ENCODE measurements around the gene DLX3.

Gene DLX3

DNA sequence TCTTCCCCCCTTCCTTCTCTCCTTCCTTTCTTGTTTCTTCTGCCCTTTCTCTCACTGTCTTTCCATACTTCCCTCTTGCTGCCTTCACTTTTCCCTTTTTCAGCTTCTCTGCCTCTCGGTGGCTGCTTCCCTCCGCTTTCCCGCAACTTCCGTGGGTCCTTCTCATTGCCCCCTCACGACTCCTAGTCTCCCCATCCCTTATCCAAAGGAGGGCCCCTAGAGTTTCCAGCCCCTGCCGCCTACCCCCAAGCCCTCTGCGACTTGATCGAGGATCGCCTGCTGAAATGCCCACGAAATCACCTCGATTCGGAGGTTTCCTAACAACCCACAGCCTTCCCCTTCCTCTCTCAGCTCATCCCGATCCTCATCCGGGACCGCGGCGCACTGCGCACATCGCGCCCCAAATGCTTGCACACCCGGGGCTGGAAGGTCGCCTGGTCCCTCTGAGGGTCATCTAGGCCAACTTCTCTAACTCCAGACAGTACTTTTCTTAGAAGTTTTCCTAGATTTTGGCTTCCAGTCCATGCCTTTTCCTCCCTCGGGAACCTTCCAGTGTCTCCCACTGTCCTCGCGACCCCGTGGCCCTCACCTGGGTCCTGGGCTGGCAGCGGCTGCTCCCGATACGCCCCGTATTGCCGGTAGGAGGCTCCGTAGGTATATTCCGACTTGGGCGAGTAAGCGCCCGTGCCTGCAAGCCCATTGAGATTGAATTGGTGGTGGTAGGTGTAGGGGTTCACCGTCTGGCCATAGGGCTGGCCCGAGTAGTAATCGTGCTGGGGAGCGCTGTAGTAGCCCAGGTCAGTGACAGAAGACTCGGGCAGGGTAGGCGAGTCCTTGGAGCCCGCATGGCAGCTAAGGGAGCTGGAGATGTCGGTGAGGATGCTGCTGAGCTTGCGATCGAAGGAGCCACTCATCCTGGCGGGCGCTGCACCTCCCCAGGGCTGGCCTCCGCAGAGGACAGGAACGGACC is 654 bp downstream of the DLX3 start:
- ChIA-PET POLR2A (interaction anchor here (0.6 kb wide), 1 partner anchor 261 kb away, joined by 3 read pairs; no protein-coding TSS in a partner anchor), CTCF (interaction anchor here (0.9 to 7.8 kb wide), 6 partner anchors 16 to 133 kb away, joined by 3 to 171 read pairs (median 6); no protein-coding TSS in a partner anchor)
- no peak for DNase-seq (ENCODE audit: extremely low spot score)
- TF ChIP-seq, protein P1, sequence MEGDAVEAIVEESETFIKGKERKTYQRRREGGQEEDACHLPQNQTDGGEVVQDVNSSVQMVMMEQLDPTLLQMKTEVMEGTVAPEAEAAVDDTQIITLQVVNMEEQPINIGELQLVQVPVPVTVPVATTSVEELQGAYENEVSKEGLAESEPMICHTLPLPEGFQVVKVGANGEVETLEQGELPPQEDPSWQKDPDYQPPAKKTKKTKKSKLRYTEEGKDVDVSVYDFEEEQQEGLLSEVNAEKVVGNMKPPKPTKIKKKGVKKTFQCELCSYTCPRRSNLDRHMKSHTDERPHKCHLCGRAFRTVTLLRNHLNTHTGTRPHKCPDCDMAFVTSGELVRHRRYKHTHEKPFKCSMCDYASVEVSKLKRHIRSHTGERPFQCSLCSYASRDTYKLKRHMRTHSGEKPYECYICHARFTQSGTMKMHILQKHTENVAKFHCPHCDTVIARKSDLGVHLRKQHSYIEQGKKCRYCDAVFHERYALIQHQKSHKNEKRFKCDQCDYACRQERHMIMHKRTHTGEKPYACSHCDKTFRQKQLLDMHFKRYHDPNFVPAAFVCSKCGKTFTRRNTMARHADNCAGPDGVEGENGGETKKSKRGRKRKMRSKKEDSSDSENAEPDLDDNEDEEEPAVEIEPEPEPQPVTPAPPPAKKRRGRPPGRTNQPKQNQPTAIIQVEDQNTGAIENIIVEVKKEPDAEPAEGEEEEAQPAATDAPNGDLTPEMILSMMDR (IDR thresholded peaks at IDR 0.05; ENCODE audit: control extremely low read depth, extremely low read depth, low read depth, missing control alignments): no peak

DNA sequence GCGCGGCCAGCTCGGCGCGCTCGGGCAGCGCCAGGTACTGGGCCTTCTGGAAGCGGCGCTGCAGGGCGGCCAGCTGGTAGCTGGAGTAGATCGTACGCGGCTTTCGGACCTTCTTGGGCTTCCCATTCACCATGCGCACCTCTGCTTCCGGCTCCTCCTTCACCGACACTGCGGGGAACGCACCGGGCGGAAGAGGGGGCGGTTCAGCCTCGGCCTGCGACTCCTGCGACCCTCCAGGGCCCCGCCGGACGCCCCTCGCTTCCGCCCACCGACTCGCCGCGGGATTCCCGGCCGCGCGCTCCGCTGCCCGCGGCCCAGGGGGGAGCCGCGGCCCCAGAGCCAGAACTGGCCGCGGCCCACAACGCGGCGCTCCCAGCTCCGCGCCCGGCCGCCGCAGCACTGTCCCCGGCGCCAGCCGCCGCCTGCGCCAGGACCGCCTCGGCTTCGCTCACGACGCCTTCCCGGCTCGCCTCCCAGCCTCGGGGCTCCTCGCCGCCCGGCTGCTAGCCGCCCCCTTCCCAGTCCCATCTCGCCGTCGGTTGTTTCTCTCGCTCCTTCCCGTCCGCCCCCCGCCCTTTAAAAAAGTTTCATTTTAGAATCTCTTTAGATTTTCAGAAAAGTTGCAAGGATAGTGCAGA is 1.5 kb downstream of the DLX3 start:
- CTCF ChIA-PET: interaction anchor here (1.4 to 7.8 kb wide), 3 partner anchors 16 to 132 kb away, joined by 3 to 171 read pairs (median 3); no protein-coding TSS in a partner anchor
- DNase-seq (ENCODE audit: extremely low spot score): no peak
- TF ChIP-seq, protein P1 (IDR thresholded peaks at IDR 0.05; ENCODE audit: control extremely low read depth, extremely low read depth, low read depth, missing control alignments): no peak
- POLR2A ChIA-PET: no interaction called here

DNA sequence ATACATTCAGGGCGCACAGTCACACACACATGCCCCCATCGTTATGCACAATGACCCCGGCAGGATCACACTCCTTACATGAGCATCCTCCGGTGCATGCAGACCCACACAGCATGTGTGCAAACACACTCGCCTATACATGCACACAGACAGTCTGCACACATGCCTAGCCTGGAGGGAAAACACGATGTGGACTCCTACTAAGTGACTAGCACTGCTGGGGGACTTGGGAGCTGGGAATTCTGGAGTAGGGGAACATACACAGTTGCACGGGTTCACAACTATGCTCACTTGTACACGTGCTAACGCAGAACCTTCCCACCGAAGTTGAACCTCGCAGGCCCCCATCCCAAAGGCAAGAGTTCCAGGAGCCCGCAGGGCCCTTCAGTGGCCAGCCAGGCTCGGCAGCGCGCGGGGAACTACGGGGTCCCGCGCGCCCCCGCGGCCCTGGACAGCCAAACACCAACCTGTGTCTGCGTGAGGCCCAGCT is 2.0 kb downstream of the DLX3 start:
- POLR2A ChIA-PET: no interaction called here
- no peak for DNase-seq (ENCODE audit: extremely low spot score)
- TF ChIP-seq, protein P1 (IDR thresholded peaks at IDR 0.05; ENCODE audit: control extremely low read depth, extremely low read depth, low read depth, missing control alignments): no peak
- CTCF ChIA-PET: interaction anchor here (7.8 kb wide), 1 partner anchor 132 kb away, joined by 171 read pairs; no protein-coding TSS in a partner anchor

DNA sequence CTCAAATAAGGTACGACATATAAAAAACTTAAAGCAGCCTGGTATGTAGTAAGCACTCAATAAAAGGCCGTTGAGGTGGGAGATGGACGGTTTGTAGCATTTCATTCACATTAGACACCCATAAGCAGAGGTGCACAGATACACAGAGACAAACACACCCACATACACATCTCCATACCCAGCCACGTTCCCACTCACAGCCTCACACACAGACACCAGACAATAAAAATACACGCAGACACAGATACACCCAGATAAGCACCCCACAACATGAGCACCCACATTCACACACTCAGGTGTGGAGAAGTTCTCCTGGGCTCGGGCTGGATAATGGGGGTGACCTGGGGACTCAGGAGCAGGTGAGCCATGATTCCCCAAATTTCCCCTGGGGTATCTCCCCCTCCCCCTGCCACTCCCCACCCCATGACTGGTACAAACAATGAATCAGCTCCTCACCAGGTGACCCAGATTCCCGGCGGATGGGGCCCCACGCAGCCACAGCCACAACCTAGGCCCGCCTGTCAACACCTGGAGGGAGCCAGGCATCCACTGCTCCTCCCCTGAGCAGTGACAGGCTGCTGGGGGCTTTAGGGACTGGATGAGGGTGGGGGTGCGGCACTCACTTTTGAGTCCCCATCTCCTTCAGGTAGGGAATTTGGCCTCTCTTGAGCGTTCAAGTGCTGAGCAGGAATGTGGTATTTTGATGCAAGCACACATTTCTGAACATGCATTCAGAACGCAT is 2.7 kb downstream of the DLX3 start:
- TF ChIP-seq, protein P1 (IDR thresholded peaks at IDR 0.05; ENCODE audit: control extremely low read depth, extremely low read depth, low read depth, missing control alignments): no peak
- ChIA-PET POLR2A (no interaction called here), CTCF (interaction anchor here (7.8 kb wide), 1 partner anchor 131 kb away, joined by 171 read pairs; no protein-coding TSS in a partner anchor)
- DNase-seq (ENCODE audit: extremely low spot score): no peak

DNA sequence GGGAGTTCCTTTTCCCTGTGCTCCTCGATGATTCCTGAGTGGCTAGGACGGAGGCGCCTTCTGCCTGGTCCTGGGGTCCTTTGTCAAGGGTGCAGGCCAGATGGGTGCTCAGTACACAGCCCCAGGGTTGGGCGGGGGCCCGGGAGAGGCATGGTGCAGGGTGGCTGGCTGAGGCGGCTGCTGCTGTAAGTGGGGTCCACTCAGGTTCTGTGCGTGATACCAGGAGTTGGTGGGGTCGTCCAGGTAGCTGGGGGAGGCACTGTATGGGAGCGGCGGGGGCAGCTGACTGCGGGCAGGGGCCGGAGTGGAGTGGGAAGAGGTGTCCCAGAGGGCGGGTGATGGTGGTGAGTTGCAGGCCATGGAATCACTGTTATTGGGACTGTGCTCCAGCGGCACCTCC is 3.6 kb downstream of the DLX3 start:
- DNase-seq (ENCODE audit: extremely low spot score): no peak
- ChIA-PET CTCF (no interaction called here), POLR2A (no interaction called here)
- TF ChIP-seq, protein P1 (IDR thresholded peaks at IDR 0.05; ENCODE audit: control extremely low read depth, extremely low read depth, low read depth, missing control alignments): no peak

DNA sequence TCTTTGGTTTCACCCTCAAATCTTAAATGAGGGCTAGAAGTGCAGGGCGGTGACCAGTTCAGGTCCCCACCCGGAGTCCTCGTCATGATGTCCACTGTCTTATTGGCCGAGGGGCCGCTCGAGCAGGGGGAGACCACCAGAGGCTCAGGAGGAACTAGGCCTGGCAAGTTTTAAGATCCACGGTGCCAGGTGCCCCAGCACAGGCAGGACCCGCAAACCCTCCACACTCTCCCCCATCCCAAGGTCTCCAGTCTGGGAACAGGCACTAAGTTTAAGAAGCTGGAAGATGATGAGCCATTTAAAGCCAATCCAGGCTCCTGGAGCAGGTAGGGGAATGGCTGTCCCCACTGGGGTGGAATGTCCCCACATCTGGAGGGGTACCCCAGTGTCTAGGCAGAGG is 4.1 kb downstream of the DLX3 start:
- DNase-seq (ENCODE audit: extremely low spot score): no peak
- CTCF ChIA-PET: interaction anchor here (1.9 kb wide), 1 partner anchor 39 kb away, joined by 12 read pairs; no protein-coding TSS in a partner anchor
- POLR2A ChIA-PET: no interaction called here
- TF ChIP-seq, protein P1 (IDR thresholded peaks at IDR 0.05; ENCODE audit: control extremely low read depth, extremely low read depth, low read depth, missing control alignments): no peak
